ENCODE data around the gene FNDC1.

The FNDC1 gene

GRCh38 chr6:159311618-159312017, 142.4 kb downstream of the FNDC1 start:
- no peak for DNase-seq

GRCh38 chr6:159312206-159312605, 143.0 kb downstream of the FNDC1 start:
- DNase-seq, result peak; percentile 27

GRCh38 chr6:159313018-159313417, 143.8 kb downstream of the FNDC1 start:
- DNase-seq, result no peak

- no peak for DNase-seq
Observed at GRCh38 chr6:159315562-159315961, 146.4 kb downstream of the FNDC1 start.

GRCh38 chr6:159317430-159317829, 148.2 kb downstream of the FNDC1 start:
- no peak for DNase-seq

- DNase-seq, result no peak
Observed at GRCh38 chr6:159321267-159321666, 152.1 kb downstream of the FNDC1 start.

All from fibroblast of upper back skin (primary cell).